H1 (cell line): ENCODE data around the gene ZCCHC17.

Source experiments
- CTCF ChIP-seq, 3 experiments: IDR thresholded peaks; 1 replicate in 2 of 3; 2 replicates in 1 of 3; pipeline versions ENCODE4 v1.5.1 to v1.6.1; 2011; ENCODE audit warnings: low read length in 3 of 3, mild to moderate bottlenecking in 3 of 3, inconsistent platforms in 2 of 3, low read depth in 1 of 3, moderate library complexity in 1 of 3; ENCODE audit not compliant: insufficient read depth in 1 of 3; ENCODE audit errors: control extremely low read depth in 1 of 3
- JUN ChIP-seq: IDR thresholded peaks from 2 replicates; pipeline ENCODE4 v1.6.1; 2011; ENCODE audit warnings: low read depth, mild to moderate bottlenecking, improper control_type of control experiment, low read length
- POLR2AphosphoS5 ChIP-seq: IDR thresholded peaks from 2 replicates; pipeline ENCODE4 v1.6.1; 2011; ENCODE audit warnings: low read depth, low read length
- RAD21 ChIP-seq, 2 experiments: IDR thresholded peaks in 1 of 2; conservative IDR thresholded peaks in 1 of 2; 2 replicates each; pipeline ENCODE4 v1.6.1; 2011; ENCODE audit warnings: low read depth in 2 of 2, low read length in 2 of 2, improper control_type of control experiment in 1 of 2, inconsistent platforms in 1 of 2, mild to moderate bottlenecking in 1 of 2, moderate library complexity in 1 of 2
- SP1 ChIP-seq: IDR thresholded peaks from 2 replicates; pipeline ENCODE4 v1.6.1; 2011; ENCODE audit warnings: low read depth, low read length
- USF2 ChIP-seq: IDR thresholded peaks from 2 replicates; pipeline ENCODE4 v1.6.1; 2011; ENCODE audit warnings: low read length, improper control_type of control experiment

GRCh38 chr1:31289021-31289420 lies 7.8 kb upstream of the ZCCHC17 start:
- no peak for TF ChIP-seq JUN
- TF ChIP-seq USF2, result no peak
- TF ChIP-seq RAD21 (IDR thresholded peaks at IDR 0.05 in 1 of 2, conservative IDR thresholded peaks at IDR 0.05 in 1 of 2; ENCODE audit: low read depth in 2 of 2, low read length in 2 of 2), result no peak
- no peak for TF ChIP-seq CTCF (IDR thresholded peaks at IDR 0.05; ENCODE audit: control extremely low read depth in 1 of 3, insufficient read depth in 1 of 3, low read depth in 1 of 3, low read length in 3 of 3)
- no peak for TF ChIP-seq POLR2AphosphoS5
- TF ChIP-seq SP1, result no peak
